G401.6 (cell line): Measurements from ENCODE around the gene FBXO34.
A peak's percentile ranks its signal among the peaks of the same experiment; 100 is the strongest.

ENCODE experiments used
- FAIRE-seq: peaks from 2 replicates; lab custom pipeline; 2012; peaks lifted over from hg19 to GRCh38; lab: Jason Lieb, UNC

FBXO34 gene

GRCh38 chr14:55383541-55384140, 112.4 kb downstream of the FBXO34 start:
- no peak for FAIRE-seq

- no peak for FAIRE-seq
Observed at GRCh38 chr14:55384536-55384935, 113.3 kb downstream of the FBXO34 start.

- no peak for FAIRE-seq
Observed at GRCh38 chr14:55386037-55386808, 115.0 kb downstream of the FBXO34 start.

GRCh38 chr14:55387121-55387520, 115.9 kb downstream of the FBXO34 start:
- no peak for FAIRE-seq

GRCh38 chr14:55388160-55388559, 116.9 kb downstream of the FBXO34 start:
- FAIRE-seq, result no peak

GRCh38 chr14:55389330-55389729, 118.1 kb downstream of the FBXO34 start:
- no peak for FAIRE-seq

GRCh38 chr14:55398679-55399078, 127.5 kb downstream of the FBXO34 start:
- FAIRE-seq, result no peak

GRCh38 chr14:55399183-55399582, 128.0 kb downstream of the FBXO34 start:
- FAIRE-seq, result peak; percentile 33

- FAIRE-seq, result no peak
Observed at GRCh38 chr14:55399852-55400251, 128.6 kb downstream of the FBXO34 start.

GRCh38 chr14:55401751-55402150, 130.5 kb downstream of the FBXO34 start:
- no peak for FAIRE-seq
